Trophoblast cell (in vitro differentiated cells and primary cell): Measurements from ENCODE around the gene ACVR1B.

ENCODE experiments used
- DNase-seq, 2 donors: peaks; one replicate each; pipeline ENCODE4 v3.0.0-alpha.2; 2016
- H2AFZ ChIP-seq: 2 replicates; pipeline ENCODE4 v1.6.1; 2013; ENCODE audit warnings: low read length, moderate library complexity, mild to moderate bottlenecking; ENCODE audit not compliant: insufficient read depth, poor library complexity
- H2AK5ac ChIP-seq: 2 replicates; pipeline ENCODE4 v1.6.1; 2013; ENCODE audit warnings: mild to moderate bottlenecking, low read length
- H2BK120ac ChIP-seq: 2 replicates; pipeline ENCODE4 v1.6.1; 2013; ENCODE audit warnings: low read length, mild to moderate bottlenecking, moderate library complexity; ENCODE audit not compliant: insufficient read depth, poor library complexity
- H2BK12ac ChIP-seq: 2 replicates; pipeline ENCODE4 v1.6.1; 2013; ENCODE audit warnings: mild to moderate bottlenecking, low read length, moderate library complexity
- H2BK5ac ChIP-seq: 2 replicates; pipeline ENCODE4 v1.6.1; 2013; ENCODE audit warnings: low read length, low read depth, moderate library complexity, mild to moderate bottlenecking; ENCODE audit not compliant: poor library complexity
- H3K14ac ChIP-seq: 2 replicates; pipeline ENCODE4 v1.6.1; 2013; ENCODE audit warnings: mild to moderate bottlenecking, low read length
- H3K18ac ChIP-seq: 2 replicates; pipeline ENCODE4 v1.6.1; 2013; ENCODE audit warnings: mild to moderate bottlenecking, low read length
- H3K23ac ChIP-seq: 2 replicates; pipeline ENCODE4 v1.6.1; 2013; ENCODE audit warnings: low read length
- H3K27ac ChIP-seq: 2 replicates; pipeline ENCODE4 v1.5.1; 2013; ENCODE audit warnings: low read depth, mild to moderate bottlenecking, inconsistent platforms, low read length, moderate library complexity
- H3K27me3 ChIP-seq: 2 replicates; pipeline ENCODE4 v1.6.1; 2013; ENCODE audit warnings: inconsistent platforms, mild to moderate bottlenecking, low read length, moderate library complexity; ENCODE audit not compliant: insufficient read depth
- H3K36me3 ChIP-seq, 2 experiments: 1 replicate in 1 of 2; 2 replicates in 1 of 2; pipeline ENCODE4 v1.6.1; 2013; ENCODE audit warnings: low read length in 2 of 2, mild to moderate bottlenecking in 2 of 2, moderate library complexity in 1 of 2; ENCODE audit not compliant: insufficient read depth in 2 of 2, control insufficient read depth in 1 of 2
- H3K4ac ChIP-seq: 2 replicates; pipeline ENCODE4 v1.6.1; 2013; ENCODE audit warnings: low read depth, mild to moderate bottlenecking, low read length, moderate library complexity
- H3K4me1 ChIP-seq, 2 experiments: 1 replicate in 1 of 2; 2 replicates in 1 of 2; pipeline ENCODE4 v1.6.1; 2013; ENCODE audit warnings: low read length in 2 of 2, mild to moderate bottlenecking in 2 of 2, moderate library complexity in 1 of 2; ENCODE audit not compliant: insufficient read depth in 2 of 2, control insufficient read depth in 1 of 2
- H3K4me2 ChIP-seq: 2 replicates; pipeline ENCODE4 v1.6.1; 2013; ENCODE audit warnings: inconsistent platforms, mild to moderate bottlenecking, low read length, moderate library complexity
- H3K4me3 ChIP-seq: 2 replicates; pipeline ENCODE4 v1.5.1; 2013; ENCODE audit warnings: mild to moderate bottlenecking, low read depth, low read length, inconsistent platforms
- H3K79me1 ChIP-seq: one replicate; pipeline ENCODE4 v1.6.1; 2013; ENCODE audit warnings: low read length
- H3K79me2 ChIP-seq: 2 replicates; pipeline ENCODE4 v1.6.1; 2013; ENCODE audit warnings: low read length, mild to moderate bottlenecking; ENCODE audit not compliant: control insufficient read depth, insufficient read depth, poor library complexity
- H3K9ac ChIP-seq: 2 replicates; pipeline ENCODE4 v1.6.1; 2013; ENCODE audit warnings: mild to moderate bottlenecking, low read length
- H3K9me3 ChIP-seq: 2 replicates; pipeline ENCODE4 v1.6.1; 2013; ENCODE audit warnings: low read depth, mild to moderate bottlenecking, control low read depth, inconsistent platforms, low read length; ENCODE audit not compliant: insufficient read depth
- H4K12ac ChIP-seq: 2 replicates; pipeline ENCODE4 v1.6.1; 2013; ENCODE audit warnings: low read depth, mild to moderate bottlenecking, low read length, moderate library complexity
- H4K8ac ChIP-seq: 2 replicates; pipeline ENCODE4 v1.6.1; 2013; ENCODE audit warnings: low read depth, mild to moderate bottlenecking, low read length, moderate library complexity
- H4K91ac ChIP-seq: one replicate; pipeline ENCODE4 v1.6.1; 2013; ENCODE audit warnings: low read depth, mild to moderate bottlenecking, low read length, moderate library complexity
- WGBS: extraction: QIAGEN DNeasy Blood & Tissue Kit; methylation state at CpG from one replicate; pipeline ENCODE4 v1.1.7; 2013; ENCODE audit warnings: missing lambda C conversion rate; ENCODE audit not compliant: insufficient read length, insufficient coverage; ENCODE audit errors: extremely low coverage; 5-methylcytosine and 5-hydroxymethylcytosine counted together

Gene ACVR1B

GRCh38 chr12:52041035-52041434 is 89.5 kb downstream of the ACVR1B start:
- Histone ChIP-seq H2AK5ac (no peak overlapping the region), H3K27ac (no peak overlapping the region), H3K27me3 (no peaks in the 10 kb centered on the region), H3K4me3 (no peak overlapping the region), H2AFZ (no peak overlapping the region), H3K18ac (no peak overlapping the region), H3K79me1 (peaks cover 10% of the 10 kb centered on the region), H4K12ac (no peak overlapping the region), H3K36me3 (peaks cover 6 to 14% of the 10 kb centered on the region in 2 experiments), H3K4me2 (no peak overlapping the region), H2BK5ac (no peak overlapping the region), H3K9me3 (peaks cover 1% of the 10 kb centered on the region), H4K91ac (no peak overlapping the region), H3K79me2 (peaks cover 2% of the 10 kb centered on the region), H3K14ac (no peak overlapping the region), H2BK120ac (no peak overlapping the region), H2BK12ac (no peak overlapping the region), H3K4me1 (peaks cover 12 to 14% of the 10 kb centered on the region in 2 experiments), H3K23ac (no peak overlapping the region), H3K9ac (no peak overlapping the region), H3K4ac (no peak overlapping the region), H4K8ac (no peak overlapping the region)
- no peak for DNase-seq
- no CpG with 5 or more reads among the region's 3 CpGs for WGBS

GRCh38 chr12:52041695-52042123 is 90.2 kb downstream of the ACVR1B start:
- H3K27ac ChIP-seq = no peak overlapping the region
- H3K79me2 ChIP-seq = peaks cover 2% of the 10 kb centered on the region
- H3K79me1 ChIP-seq = peaks cover 7% of the 10 kb centered on the region
- H3K4ac ChIP-seq = no peak overlapping the region
- no peak overlapping the region for H2BK120ac ChIP-seq
- no peak overlapping the region for H2AFZ ChIP-seq
- H4K12ac ChIP-seq = no peak overlapping the region
- H3K4me1 ChIP-seq = peaks cover 9 to 11% of the 10 kb centered on the region in 2 experiments
- H3K23ac ChIP-seq = no peak overlapping the region
- no peak overlapping the region for H3K14ac ChIP-seq
- H3K36me3 ChIP-seq = peaks cover 6 to 14% of the 10 kb centered on the region in 2 experiments
- H4K8ac ChIP-seq = no peak overlapping the region
- no CpG with 5 or more reads among the region's 6 CpGs for WGBS
- no peak overlapping the region for H3K4me2 ChIP-seq
- no peaks in the 10 kb centered on the region for H3K27me3 ChIP-seq
- no peak overlapping the region for H2BK5ac ChIP-seq
- no peaks in the 10 kb centered on the region for H3K9me3 ChIP-seq
- no peak overlapping the region for H3K9ac ChIP-seq
- H2BK12ac ChIP-seq = no peak overlapping the region
- no peak overlapping the region for H3K18ac ChIP-seq
- no peak for DNase-seq
- H4K91ac ChIP-seq = no peak overlapping the region
- no peak overlapping the region for H3K4me3 ChIP-seq
- H2AK5ac ChIP-seq = no peak overlapping the region

DNA sequence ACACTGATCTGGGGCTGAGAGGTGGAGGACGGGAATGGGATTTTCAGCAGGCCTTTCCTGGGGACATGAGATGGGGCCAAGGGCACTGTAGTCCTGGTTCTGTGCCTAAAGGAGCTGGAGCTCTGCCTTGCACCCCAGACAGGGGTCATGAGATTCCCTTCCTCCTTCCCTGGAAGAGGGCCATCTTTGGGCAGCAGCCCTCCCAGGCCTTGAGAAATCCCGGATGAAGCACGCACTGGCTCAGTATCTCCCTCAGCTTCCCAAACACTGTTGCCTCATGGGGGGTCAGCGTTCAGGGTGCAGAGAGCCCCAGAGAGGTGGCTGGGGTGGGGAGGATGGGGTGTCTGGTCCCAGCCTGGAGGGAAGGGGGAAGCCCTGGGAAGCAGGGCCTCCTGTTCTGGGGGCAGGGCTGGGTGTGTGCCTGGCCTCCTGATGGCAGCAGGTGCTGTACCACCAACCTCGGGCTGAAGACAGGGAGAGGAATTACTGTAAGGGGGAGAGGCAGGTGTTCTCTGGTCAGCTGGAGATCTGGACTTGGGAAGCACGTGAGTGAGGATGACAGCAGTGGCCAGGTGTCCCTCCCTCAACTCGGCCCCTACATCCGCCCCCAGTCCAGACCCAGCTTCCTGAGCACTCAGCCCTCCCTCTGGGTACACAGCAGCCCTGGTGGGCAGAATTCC is 91.3 kb downstream of the ACVR1B start:
- Histone ChIP-seq H3K79me1 (no peaks in the 10 kb centered on the region), H3K4me2 (no peak overlapping the region), H3K36me3 (peaks cover 6 to 14% of the 10 kb centered on the region in 2 experiments), H2BK5ac (no peak overlapping the region), H3K18ac (no peak overlapping the region), H4K91ac (no peak overlapping the region), H3K4me1 (peaks cover 7% of the 10 kb centered on the region in 2 experiments), H3K4ac (no peak overlapping the region), H3K4me3 (no peak overlapping the region), H4K12ac (no peak overlapping the region), H3K27me3 (no peaks in the 10 kb centered on the region), H3K23ac (no peak overlapping the region), H2AK5ac (no peak overlapping the region), H3K9ac (no peak overlapping the region), H2BK12ac (no peak overlapping the region), H4K8ac (no peak overlapping the region), H3K27ac (no peak overlapping the region), H3K79me2 (no peaks in the 10 kb centered on the region), H2BK120ac (no peak overlapping the region), H3K9me3 (peaks cover 2% of the 10 kb centered on the region), H2AFZ (no peak overlapping the region), H3K14ac (no peak overlapping the region)
- WGBS = no CpG with 5 or more reads among the region's 8 CpGs
- DNase-seq = no peak

DNA sequence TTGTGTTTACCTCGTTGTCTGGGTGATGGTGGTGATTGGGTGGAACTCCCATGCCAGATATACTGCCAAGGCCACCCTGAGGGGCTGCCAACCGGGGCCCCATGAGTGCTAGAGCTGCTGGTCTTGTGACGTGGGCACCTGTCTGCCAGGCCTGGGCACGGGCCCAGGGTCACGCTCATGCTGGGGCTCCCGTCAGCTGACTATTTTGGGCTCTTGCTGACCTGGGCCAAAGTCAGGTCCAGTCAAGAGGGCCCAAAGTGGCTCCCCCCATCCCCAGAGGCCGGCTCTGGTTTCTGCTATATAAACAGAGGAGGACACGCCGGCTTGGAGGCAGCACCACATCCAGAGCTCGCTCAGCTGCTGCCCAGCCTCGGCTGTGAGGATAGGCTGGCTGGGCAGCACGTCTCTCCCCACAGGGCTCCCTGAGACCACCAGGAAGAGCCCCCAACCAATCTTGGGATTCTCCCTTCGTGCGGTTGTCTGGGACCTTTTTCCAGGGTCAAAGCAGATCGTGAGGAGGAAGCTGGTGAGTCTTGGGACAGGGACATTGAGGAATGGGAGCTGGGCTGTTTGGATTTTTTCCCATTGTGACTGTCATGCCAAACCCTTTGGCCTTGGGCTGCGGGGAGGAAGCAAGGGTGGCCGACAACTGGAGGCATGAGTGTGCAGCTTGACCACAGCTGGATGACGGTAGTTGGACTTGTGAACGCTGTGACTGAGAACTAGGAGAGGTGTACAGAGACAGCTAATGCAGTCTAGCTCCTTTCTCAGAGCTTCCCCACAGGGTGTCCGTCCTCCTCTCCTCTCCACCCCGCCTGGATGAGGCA is 92.1 kb downstream of the ACVR1B start:
- no peak overlapping the region for H2AFZ ChIP-seq
- peaks cover 2% of the 10 kb centered on the region for H3K9me3 ChIP-seq
- H3K4me2 ChIP-seq = no peak overlapping the region
- no peak overlapping the region for H3K27ac ChIP-seq
- H3K4ac ChIP-seq = no peak overlapping the region
- H3K23ac ChIP-seq = no peak overlapping the region
- H2AK5ac ChIP-seq = no peak overlapping the region
- no peaks in the 10 kb centered on the region for H3K79me1 ChIP-seq
- no CpG with 5 or more reads among the region's 21 CpGs for WGBS
- no peak for DNase-seq
- H3K4me3 ChIP-seq = no peak overlapping the region
- H3K79me2 ChIP-seq = no peaks in the 10 kb centered on the region
- no peak overlapping the region for H2BK12ac ChIP-seq
- no peak overlapping the region for H2BK120ac ChIP-seq
- no peak overlapping the region for H4K8ac ChIP-seq
- H4K91ac ChIP-seq = no peak overlapping the region
- H3K4me1 ChIP-seq = peaks cover 7% of the 10 kb centered on the region in 2 experiments
- H3K14ac ChIP-seq = no peak overlapping the region
- H3K18ac ChIP-seq = no peak overlapping the region
- H3K9ac ChIP-seq = no peak overlapping the region
- no peak overlapping the region for H2BK5ac ChIP-seq
- no peaks in the 10 kb centered on the region for H3K27me3 ChIP-seq
- peaks cover 6 to 14% of the 10 kb centered on the region in 2 experiments for H3K36me3 ChIP-seq
- no peak overlapping the region for H4K12ac ChIP-seq
